ENCODE measurements around the gene USP36. TPM values are rescaled to one million over a fixed set of nuclear protein-coding genes. Genes with fewer than 3 reads are reported as not detected.
"Not testable (repeated sequence)": the region's sequence is repeated elsewhere in the genome, so short reads cannot be mapped to it uniquely, and the experiment has no call there.

Gene USP36
- total RNA-seq, 1 donor from 2014 or later, result 18.8 TPM

DNA sequence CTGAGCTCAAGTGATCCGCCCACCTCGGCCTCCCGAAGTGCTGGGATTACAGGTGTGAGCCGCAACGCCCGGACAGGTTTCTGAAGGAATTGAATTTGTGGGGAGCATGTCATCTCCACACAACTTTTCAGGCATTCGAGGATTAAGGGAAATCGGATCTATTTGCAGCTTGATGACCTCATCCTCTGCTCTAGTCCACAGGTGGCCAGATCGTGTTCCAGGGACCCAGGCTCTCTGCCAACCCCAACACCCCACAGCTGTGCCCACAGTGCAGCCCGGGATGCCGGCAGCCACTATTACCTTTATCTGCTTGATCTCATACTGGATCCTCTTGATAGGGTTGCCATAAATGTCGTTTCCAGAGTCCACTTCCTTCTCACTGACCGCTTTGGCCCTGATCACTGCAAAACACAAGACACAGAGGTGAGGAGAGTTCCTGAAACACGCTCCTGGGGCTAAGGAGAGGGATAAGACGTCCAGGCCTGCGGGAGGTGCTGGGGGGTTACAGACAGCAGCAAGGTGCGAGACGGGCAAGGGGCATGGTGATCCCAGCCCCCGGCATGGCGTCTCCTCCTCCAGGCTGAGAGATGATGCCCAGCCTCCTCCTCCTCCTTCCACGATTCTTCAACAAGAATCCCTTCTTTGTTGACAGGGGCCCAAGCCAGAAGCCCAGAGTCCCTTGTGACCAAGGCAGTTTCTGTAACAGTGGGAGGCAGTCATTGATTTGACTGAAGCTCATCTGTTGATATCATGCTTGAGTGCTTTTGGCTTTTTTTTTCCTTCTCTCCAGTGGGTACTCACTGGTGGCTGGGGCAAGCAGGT is 33.1 kb upstream of the USP36 start:
- no peak for DNase-seq (ENCODE audit: low spot score in 2 of 2)
- no peak for FAIRE-seq

DNA sequence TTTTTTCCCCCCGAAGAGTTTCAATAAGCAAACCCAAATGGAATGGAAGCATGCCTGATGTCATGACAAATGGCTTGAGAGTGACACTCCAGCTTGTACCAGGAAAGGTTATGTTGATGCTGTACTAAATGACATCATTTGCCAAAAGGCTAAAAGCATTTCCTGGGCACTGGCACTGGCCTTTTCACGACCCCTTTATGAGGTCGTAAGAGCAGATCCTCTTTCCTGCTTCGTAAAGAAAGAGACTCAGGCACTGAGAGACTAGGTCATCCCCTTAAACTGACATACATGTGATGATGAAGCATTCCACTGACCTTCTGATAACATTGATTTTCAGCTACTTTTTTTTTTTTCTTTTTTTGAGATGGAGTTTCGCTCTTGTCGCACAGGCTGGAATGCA is 31.9 kb upstream of the USP36 start:
- no peak for FAIRE-seq
- no peak for DNase-seq (ENCODE audit: low spot score in 2 of 2)

GRCh38 chr17:78870621-78871020 is 30.0 kb upstream of the USP36 start:
- DNase-seq (ENCODE audit: low spot score in 2 of 2), result no peak
- no peak for FAIRE-seq

DNA sequence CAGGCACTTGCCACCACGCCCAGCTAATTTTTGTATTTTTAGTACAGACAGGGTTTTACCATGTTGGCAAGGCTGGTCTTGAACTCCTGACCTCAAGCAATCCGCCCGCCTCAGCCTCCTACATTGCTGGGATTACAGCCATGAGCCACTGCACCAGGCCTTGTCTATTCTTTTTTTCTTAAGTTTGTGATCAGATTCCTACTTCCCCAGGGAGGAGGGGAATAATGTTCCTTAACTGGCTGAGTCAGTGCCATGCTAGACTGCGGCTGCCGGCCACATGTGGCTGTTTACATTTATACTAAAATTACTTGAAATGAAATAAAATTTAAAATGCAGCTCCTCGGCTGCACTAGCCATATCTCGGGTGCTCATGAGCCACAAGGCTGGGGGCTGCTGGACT is 27.8 kb upstream of the USP36 start:
- no peak for FAIRE-seq
- no peak for DNase-seq (ENCODE audit: low spot score in 2 of 2)

GRCh38 chr17:78867046-78867445 is 26.4 kb upstream of the USP36 start:
- DNase-seq (ENCODE audit: low spot score in 2 of 2); FAIRE-seq: not testable (repeated sequence)

GRCh38 chr17:78865682-78866390 is 25.2 kb upstream of the USP36 start:
- DNase-seq (ENCODE audit: low spot score in 2 of 2) (peak in 1 of 2 donors; percentile 69), FAIRE-seq (no peak)

- DNase-seq (ENCODE audit: low spot score in 2 of 2) (no peak), FAIRE-seq (no peak)
Observed at GRCh38 chr17:78864117-78864516, 23.5 kb upstream of the USP36 start.

GRCh38 chr17:78862073-78863023 is 21.7 kb upstream of the USP36 start:
- no peak for DNase-seq (ENCODE audit: low spot score in 2 of 2)
- FAIRE-seq, result no peak

GRCh38 chr17:78861229-78861628 is 20.6 kb upstream of the USP36 start:
- DNase-seq (ENCODE audit: low spot score in 2 of 2) (no peak), FAIRE-seq (no peak)

- DNase-seq (ENCODE audit: low spot score in 2 of 2) (no peak), FAIRE-seq (no peak)
Observed at GRCh38 chr17:78859051-78859450, 18.4 kb upstream of the USP36 start.

DNA sequence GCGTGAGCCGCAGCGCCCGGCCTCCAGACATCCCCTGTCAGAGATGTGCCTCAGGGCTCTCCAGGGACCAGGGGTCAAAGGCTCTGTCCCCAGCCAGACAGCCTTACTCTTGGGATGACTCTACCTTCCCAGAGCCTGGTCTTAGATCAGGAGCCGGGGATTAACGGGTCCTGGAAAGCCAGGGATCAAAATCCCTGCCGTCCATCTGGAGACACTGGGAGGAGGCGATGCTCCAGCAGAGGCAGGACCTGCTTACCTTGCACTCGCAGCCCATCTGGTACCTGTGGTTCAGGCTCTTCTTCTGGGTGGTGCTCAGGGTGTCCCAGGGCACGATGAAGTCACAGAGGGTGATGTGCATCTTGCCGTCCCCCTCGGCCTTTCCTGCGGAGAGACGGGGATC is 16.7 kb upstream of the USP36 start:
- DNase-seq (ENCODE audit: low spot score in 2 of 2) (no peak), FAIRE-seq (no peak)

DNA sequence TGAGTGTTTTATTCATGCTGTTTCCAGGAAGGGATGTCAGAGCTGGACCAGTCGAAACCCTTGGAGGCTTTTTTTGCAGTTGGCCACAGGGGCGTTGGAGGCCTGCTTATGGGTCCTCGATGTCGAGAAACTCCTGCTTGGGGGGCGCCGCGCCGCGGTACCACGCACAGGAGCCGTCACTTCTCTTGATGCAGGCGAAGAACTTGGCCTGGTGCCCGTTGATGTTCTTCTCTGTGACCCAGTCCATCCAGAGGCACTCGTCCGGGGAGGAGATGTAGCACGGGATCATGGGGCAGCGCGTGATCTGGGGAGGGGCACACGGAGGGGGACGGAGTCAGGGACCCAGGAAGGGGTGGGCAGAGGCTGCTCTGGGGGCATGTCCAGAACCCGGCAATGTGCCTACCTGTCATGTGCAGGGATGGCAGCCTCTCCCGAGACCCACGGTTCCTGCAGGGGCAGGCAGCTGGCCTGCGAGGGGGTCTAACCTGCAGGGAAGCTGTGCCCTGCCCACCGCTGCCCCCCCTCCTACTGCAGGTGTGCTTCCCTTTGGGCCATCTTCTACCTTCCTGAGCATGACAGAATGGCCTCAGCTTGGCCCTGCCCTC is 15.0 kb upstream of the USP36 start:
- DNase-seq (ENCODE audit: low spot score in 2 of 2), result no peak
- FAIRE-seq, result no peak

- no peak for DNase-seq (ENCODE audit: low spot score in 2 of 2)
- no peak for FAIRE-seq
Observed at GRCh38 chr17:78854508-78854907, 13.9 kb upstream of the USP36 start.

DNA sequence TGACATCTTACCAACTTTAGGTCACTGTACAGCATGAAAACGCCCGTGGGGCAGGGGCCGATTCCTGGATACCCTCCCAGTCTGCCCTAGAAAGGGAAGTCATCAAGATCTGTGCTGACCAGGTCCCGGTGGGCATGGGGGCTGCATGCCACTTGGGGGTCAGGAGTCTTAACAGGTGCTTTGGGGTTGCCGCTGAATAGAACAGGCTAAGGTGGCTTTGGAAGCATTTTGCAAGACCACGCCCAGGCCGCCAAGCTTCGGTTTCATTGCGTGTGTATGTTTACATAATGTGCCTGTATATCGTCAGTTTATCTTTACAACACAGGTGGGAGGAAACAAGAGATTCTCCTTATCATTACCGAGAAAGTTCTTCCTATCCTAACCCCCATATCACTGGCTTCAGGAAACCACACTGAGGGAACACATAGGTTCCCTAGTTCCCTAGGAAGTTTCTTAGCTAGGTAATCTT is 13.3 kb upstream of the USP36 start:
- no peak for FAIRE-seq

GRCh38 chr17:78852709-78853121 is 12.1 kb upstream of the USP36 start:
- no peak for FAIRE-seq
- no peak for DNase-seq (ENCODE audit: low spot score in 2 of 2)

More for the DNA sequence above, 13.3 kb upstream of the USP36 start:
- DNase-seq (ENCODE audit: low spot score in 2 of 2), result no peak

GRCh38 chr17:78849026-78849425 is 8.4 kb upstream of the USP36 start:
- no peak for FAIRE-seq
- no peak for DNase-seq (ENCODE audit: low spot score in 2 of 2)

DNA sequence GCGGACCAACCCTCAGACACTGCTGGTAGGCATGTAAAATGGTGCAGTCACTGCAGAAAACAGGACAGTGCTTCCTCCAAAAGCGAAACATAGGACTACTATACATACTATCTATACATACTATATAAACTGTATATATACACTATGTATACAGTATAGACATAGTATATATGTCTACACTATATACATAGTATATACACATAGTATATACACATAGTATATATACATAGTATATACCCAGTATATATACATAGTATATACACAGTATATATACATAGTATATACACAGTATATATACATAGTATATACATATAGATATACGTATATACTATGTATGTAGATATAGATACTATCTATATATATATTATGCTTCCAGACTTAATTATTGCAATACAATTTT is 6.4 kb upstream of the USP36 start:
- FAIRE-seq (peak; percentile 44), DNase-seq (ENCODE audit: low spot score in 2 of 2) (no peak)

- DNase-seq (ENCODE audit: low spot score in 2 of 2) (peak in 1 of 2 donors; percentile 36), FAIRE-seq (no peak)
Observed at GRCh38 chr17:78844301-78845005, 3.8 kb upstream of the USP36 start.

- DNase-seq (ENCODE audit: low spot score in 2 of 2) (no peak), FAIRE-seq (no peak)
Observed at GRCh38 chr17:78842881-78843565, 2.4 kb upstream of the USP36 start.
